GM23248 (cell line): Measurements from ENCODE around the gene BRINP3. TPM values are rescaled to one million over a fixed set of nuclear protein-coding genes. Genes with fewer than 3 reads are reported as not detected.

Experiments used
- DNase-seq: peaks from one replicate; pipeline ENCODE4 v3.0.0-alpha.2; 2015
- H2AFZ ChIP-seq: fragments of 200-600 bp; sonication (generic); 2 replicates; pipeline ENCODE4 v1.6.1; 2016; ENCODE audit warnings: antibody characterized with exemption
- H3F3A ChIP-seq: fragments of 200-600 bp; sonication (generic); 2 replicates; pipeline ENCODE4 v1.6.1; 2016; ENCODE audit warnings: mild to moderate bottlenecking, antibody characterized with exemption, mixed run types; ENCODE audit not compliant: insufficient read depth
- H3K27ac ChIP-seq: fragments of 200-600 bp; sonication (generic); 2 replicates; pipeline ENCODE4 v1.5.1; 2016; ENCODE audit warnings: mild to moderate bottlenecking
- H3K27me3 ChIP-seq: fragments of 200-600 bp; sonication (generic); replicated peaks from 2 replicates; pipeline ENCODE4 v1.6.1; 2016; ENCODE audit warnings: mild to moderate bottlenecking; ENCODE audit not compliant: insufficient read depth
- H3K36me3 ChIP-seq: fragments of 200-600 bp; sonication (generic); 2 replicates; pipeline ENCODE4 v1.6.1; 2016; ENCODE audit warnings: low read depth, mild to moderate bottlenecking
- H3K4me1 ChIP-seq: fragments of 200-600 bp; sonication (generic); 2 replicates; pipeline ENCODE4 v1.6.1; 2016; ENCODE audit warnings: mild to moderate bottlenecking; ENCODE audit not compliant: insufficient read depth
- H3K4me2 ChIP-seq: fragments of 200-600 bp; sonication (generic); one replicate; pipeline ENCODE4 v1.6.1; 2016; ENCODE audit warnings: mild to moderate bottlenecking; ENCODE audit not compliant: unreplicated experiment
- H3K4me3 ChIP-seq: fragments of 200-600 bp; sonication (generic); 2 replicates; pipeline ENCODE4 v1.5.1; 2016; ENCODE audit warnings: mild to moderate bottlenecking
- H3K79me2 ChIP-seq: fragments of 200-600 bp; sonication (generic); 2 replicates; pipeline ENCODE4 v1.6.1; 2016; ENCODE audit warnings: mild to moderate bottlenecking; ENCODE audit not compliant: insufficient read depth
- H3K9ac ChIP-seq: fragments of 200-600 bp; sonication (generic); 2 replicates; pipeline ENCODE4 v1.6.1; 2016; ENCODE audit warnings: mild to moderate bottlenecking
- H3K9me2 ChIP-seq: fragments of 200-600 bp; sonication (generic); 2 replicates; pipeline ENCODE4 v1.6.1; 2016; ENCODE audit warnings: mixed run types, mild to moderate bottlenecking, moderate library complexity; ENCODE audit not compliant: insufficient read depth
- H3K9me3 ChIP-seq: fragments of 200-600 bp; sonication (generic); one replicate; pipeline ENCODE4 v1.6.1; 2017; ENCODE audit warnings: low read depth
- H4K20me1 ChIP-seq: fragments of 200-600 bp; sonication (generic); 2 replicates; pipeline ENCODE4 v1.6.0; 2016; ENCODE audit not compliant: insufficient read depth
- EZH2 ChIP-seq: fragments of 200-600 bp; sonication (generic); IDR thresholded peaks from 2 replicates; pipeline ENCODE4 v1.6.1; 2018; ENCODE audit warnings: antibody characterized with exemption, mild to moderate bottlenecking; ENCODE audit not compliant: insufficient read depth, poor library complexity, severe bottlenecking
- EZH2phosphoT487 ChIP-seq: fragments of 200-600 bp; sonication (generic); IDR thresholded peaks from 2 replicates; pipeline ENCODE4 v1.6.1; 2018; ENCODE audit warnings: antibody characterized with exemption, moderate library complexity, mild to moderate bottlenecking, low read depth; ENCODE audit not compliant: insufficient read depth
- WGBS, 2 experiments: methylation state at CpG; one replicate each; pipeline ENCODE4 v1.1.6; 2015 to 2017; ENCODE audit warnings: low lambda C conversion rate in 2 of 2, low coverage in 1 of 2; ENCODE audit errors: missing lambda C conversion rate in 2 of 2; 5-methylcytosine and 5-hydroxymethylcytosine counted together
- in situ Hi-C: fragments of 300-500 bp; cut with MboI; formaldehyde crosslinking; loops from 2 replicates; pipeline ENCODE4 v1.15.0; 2020
- polyA plus RNA-seq: library from polyadenylated mRNA; unstranded; fragments of >200 nt; fragmentation: Nextera tagmentation; extraction: Ambion mirVana; gene quantifications from 2 replicates; pipeline ENCODE4 v1.2.1, GENCODE V29; 2016
- total RNA-seq: library from RNA; depleted of rRNA; stranded (reverse); fragments of >200 nt; shearing (Covaris generic); gene quantifications from 2 replicates; pipeline ENCODE4 v1.2.3, GENCODE V29; 2014

The BRINP3 gene
- total and polyA plus RNA-seq, 2 experiments from 2014 or later: not detected

DNA sequence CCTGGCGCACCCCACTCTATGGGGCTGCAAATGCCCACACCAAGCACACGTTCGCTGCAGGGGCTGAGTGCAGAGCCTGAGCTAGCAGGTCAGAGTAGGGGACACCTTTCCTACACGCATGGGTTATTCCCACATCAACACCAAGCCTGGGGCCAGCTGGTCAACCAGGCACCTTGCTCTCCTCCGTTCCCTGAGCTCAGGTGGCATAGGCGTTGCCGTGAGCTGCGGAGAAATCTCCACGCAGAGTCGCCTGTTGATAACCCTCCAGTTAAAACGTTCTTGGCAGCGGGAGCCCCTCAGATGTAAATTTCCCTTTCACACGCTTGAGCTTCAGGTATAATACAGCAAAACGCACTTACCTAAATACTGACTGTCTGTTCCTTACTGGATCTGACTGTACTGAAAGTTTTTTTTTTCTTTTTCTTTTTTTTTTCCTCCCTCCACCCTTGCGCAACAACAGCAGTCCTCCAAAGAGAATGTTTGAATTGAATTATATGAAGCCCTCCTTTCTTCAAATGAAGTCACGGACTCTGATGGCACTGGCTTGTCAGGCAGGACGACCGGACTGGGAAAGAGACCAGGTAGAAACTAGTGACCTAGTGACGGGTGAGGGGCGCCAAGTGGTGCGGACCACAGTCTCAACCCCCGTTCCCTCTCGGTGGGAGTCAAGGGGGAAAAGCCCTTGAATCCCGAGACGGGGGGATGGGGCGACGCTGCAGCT, 2.1 kb downstream of the BRINP3 start:
- Histone ChIP-seq H3F3A (no peaks in the 10 kb centered on the region), H2AFZ (no peak overlapping the region), H3K27ac (no peak overlapping the region), H3K4me2 (no peak overlapping the region), H3K36me3 (no peaks in the 10 kb centered on the region), H3K9ac (no peak overlapping the region), H3K79me2 (no peaks in the 10 kb centered on the region), H3K4me1 (no peaks in the 10 kb centered on the region), H3K27me3 (0 out of 2 replicates have a peak, but pooled peaks cover 10% of the 10 kb centered on the region), H3K9me3 (no peaks in the 10 kb centered on the region), H3K4me3 (no peak overlapping the region), H4K20me1 (no peaks in the 10 kb centered on the region), H3K9me2 (no peaks in the 10 kb centered on the region)
- in situ Hi-C loops: no loop called here
- TF ChIP-seq EZH2phosphoT487: no peak
- 2% methylated on average over 27 of the region's 27 CpGs for WGBS, 2 experiments
- no peak for DNase-seq

DNA sequence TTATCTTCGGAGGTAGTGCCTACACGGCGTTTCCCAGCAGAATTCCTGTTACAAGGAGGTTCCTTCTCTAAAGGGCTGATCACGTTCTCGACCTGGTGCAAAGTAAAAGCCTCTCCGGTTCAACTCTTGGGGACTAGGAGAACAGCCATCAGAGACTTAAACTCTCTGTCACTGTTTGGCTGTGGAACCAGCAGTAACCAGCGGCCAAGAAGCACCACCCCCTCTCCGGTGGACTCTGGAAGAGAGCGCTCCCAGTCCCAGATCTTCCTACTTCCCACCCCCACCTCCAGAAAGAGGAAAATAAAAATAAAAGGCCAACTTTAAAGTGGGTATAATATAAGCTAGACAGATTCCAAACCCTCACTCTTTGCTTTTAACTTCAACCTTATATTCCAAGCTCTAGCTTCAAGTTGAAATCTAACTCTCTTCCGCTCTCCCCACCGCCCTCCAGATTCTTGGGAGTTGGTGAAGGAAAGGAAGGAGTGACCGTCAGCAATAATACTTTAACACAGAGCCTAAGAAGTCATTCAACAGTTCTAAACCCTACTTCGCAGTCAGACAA, 2.9 kb downstream of the BRINP3 start:
- no peak overlapping the region for H3K9ac ChIP-seq
- WGBS, 2 experiments: 1 to 5% methylated on average over 13 of the region's 13 CpGs
- TF ChIP-seq EZH2: no peak
- TF ChIP-seq EZH2phosphoT487: no peak
- DNase-seq: no peak
- in situ Hi-C loops: no loop called here
- H3K9me3 ChIP-seq: no peaks in the 10 kb centered on the region
- H3K27me3 ChIP-seq: 0 out of 2 replicates have a peak, but pooled peaks cover 10% of the 10 kb centered on the region
- H3K4me1 ChIP-seq: no peaks in the 10 kb centered on the region
- H3K36me3 ChIP-seq: no peaks in the 10 kb centered on the region
- H3F3A ChIP-seq: no peaks in the 10 kb centered on the region
- no peaks in the 10 kb centered on the region for H3K79me2 ChIP-seq
- H4K20me1 ChIP-seq: no peaks in the 10 kb centered on the region
- no peaks in the 10 kb centered on the region for H3K9me2 ChIP-seq
- H3K4me3 ChIP-seq: no peak overlapping the region
- H3K4me2 ChIP-seq: no peak overlapping the region
- no peak overlapping the region for H3K27ac ChIP-seq
- no peak overlapping the region for H2AFZ ChIP-seq

DNA sequence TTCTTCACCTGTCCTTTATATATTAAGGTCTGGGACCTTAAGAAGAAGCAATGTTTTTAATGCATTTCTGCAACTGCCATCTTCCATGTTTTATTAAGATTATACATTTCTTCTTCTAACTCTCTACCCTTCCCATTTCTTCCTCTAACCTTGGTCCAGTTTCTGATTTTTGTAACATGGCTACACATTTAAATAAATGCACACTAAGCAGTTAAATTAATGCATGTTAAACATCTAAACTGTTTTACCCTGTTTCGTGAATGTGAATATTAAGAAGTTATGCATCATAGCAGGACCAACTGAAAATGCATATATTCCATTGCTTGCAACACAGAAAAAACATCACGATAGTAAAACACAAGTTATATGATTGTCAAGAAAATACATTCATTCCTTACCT, 3.7 kb downstream of the BRINP3 start:
- no peaks in the 10 kb centered on the region for H3K9me3 ChIP-seq
- H3K4me3 ChIP-seq: no peak overlapping the region
- in situ Hi-C loops: no loop called here
- no peak for DNase-seq
- no peaks in the 10 kb centered on the region for H3F3A ChIP-seq
- no peak overlapping the region for H3K27ac ChIP-seq
- TF ChIP-seq EZH2: no peak
- TF ChIP-seq EZH2phosphoT487: no peak
- H3K9me2 ChIP-seq: no peaks in the 10 kb centered on the region
- H3K4me1 ChIP-seq: no peaks in the 10 kb centered on the region
- no peaks in the 10 kb centered on the region for H4K20me1 ChIP-seq
- 0 out of 2 replicates have a peak, but pooled peaks cover 10% of the 10 kb centered on the region for H3K27me3 ChIP-seq
- no peaks in the 10 kb centered on the region for H3K79me2 ChIP-seq
- no peak overlapping the region for H3K9ac ChIP-seq
- WGBS, 2 experiments: 8 to 9% methylated on average over 2 of the region's 2 CpGs
- H2AFZ ChIP-seq: no peak overlapping the region
- no peaks in the 10 kb centered on the region for H3K36me3 ChIP-seq
- no peak overlapping the region for H3K4me2 ChIP-seq

DNA sequence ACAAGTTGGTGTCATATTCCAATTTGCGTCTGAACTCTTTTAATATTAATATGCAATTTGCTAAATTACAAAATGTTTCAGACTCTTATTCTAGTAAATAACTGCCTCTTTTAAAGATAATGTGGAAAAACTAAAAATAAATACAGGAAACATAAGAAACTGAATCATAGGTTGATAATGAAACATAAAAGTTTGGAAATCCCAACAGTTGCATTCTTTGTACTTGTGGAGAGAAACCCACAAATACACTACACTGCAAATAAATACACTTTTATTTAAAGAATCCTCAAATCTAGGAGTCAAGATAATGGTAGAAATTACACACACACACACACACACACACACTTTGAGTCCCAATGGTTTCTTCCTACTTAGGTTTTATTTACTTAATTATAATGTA, 5.2 kb downstream of the BRINP3 start:
- no peak overlapping the region for H3K27ac ChIP-seq
- H2AFZ ChIP-seq: no peak overlapping the region
- no peak for DNase-seq
- H3K4me1 ChIP-seq: no peaks in the 10 kb centered on the region
- no peak overlapping the region for H3K9ac ChIP-seq
- H3K27me3 ChIP-seq: 0 out of 2 replicates have a peak, but pooled peaks cover 3% of the 10 kb centered on the region
- H3K9me3 ChIP-seq: no peaks in the 10 kb centered on the region
- H4K20me1 ChIP-seq: no peaks in the 10 kb centered on the region
- H3K79me2 ChIP-seq: no peaks in the 10 kb centered on the region
- H3K4me2 ChIP-seq: no peak overlapping the region
- no peaks in the 10 kb centered on the region for H3F3A ChIP-seq
- in situ Hi-C loops: no loop called here
- no peaks in the 10 kb centered on the region for H3K36me3 ChIP-seq
- no peaks in the 10 kb centered on the region for H3K9me2 ChIP-seq
- WGBS, 2 experiments: 32 to 34% methylated on average over 1 of the region's 1 CpG
- no peak for TF ChIP-seq EZH2
- no peak for TF ChIP-seq EZH2phosphoT487
- H3K4me3 ChIP-seq: no peak overlapping the region
